SK-N-SH treated with all-trans-retinoic acid at 6 μM for 48 hours (cell line): ENCODE results near the gene GAGE10.
"Not testable (repeated sequence)": the region's sequence is repeated elsewhere in the genome, so short reads cannot be mapped to it uniquely, and the experiment has no call there.

Source experiments
- ARNTL ChIP-seq: fragments of 450-650 bp; formaldehyde crosslinking; IDR thresholded peaks from 2 replicates; pipeline ENCODE4 v1.5.0; 2020; ENCODE audit warnings: low read depth, mild to moderate bottlenecking, moderate library complexity, borderline replicate concordance
- ESRRG ChIP-seq: fragments of 250-450 bp; sonication (Bioruptor Pico); IDR thresholded peaks from 2 replicates; pipeline ENCODE4 v1.6.1; 2021; ENCODE audit warnings: mild to moderate bottlenecking
- RARB ChIP-seq: fragments of 250-450 bp; sonication (Bioruptor Pico); IDR thresholded peaks from 2 replicates; pipeline ENCODE4 v1.8.0; 2021; ENCODE audit warnings: mild to moderate bottlenecking, moderate library complexity
- TOX ChIP-seq: fragments of 250-450 bp; sonication (Bioruptor Pico); IDR thresholded peaks from 2 replicates; pipeline ENCODE4 v1.8.0; 2021; ENCODE audit warnings: mild to moderate bottlenecking, moderate library complexity, borderline replicate concordance
- ZFP30 ChIP-seq: fragments of 450-650 bp; formaldehyde crosslinking; IDR thresholded peaks from 2 replicates; pipeline ENCODE4 v1.5.0; 2022; ENCODE audit warnings: mild to moderate bottlenecking, moderate library complexity
- ZNF565 ChIP-seq: fragments of 450-650 bp; formaldehyde crosslinking; conservative IDR thresholded peaks from 2 replicates; pipeline ENCODE4 v1.5.0; 2020; ENCODE audit warnings: low read depth, mild to moderate bottlenecking, moderate library complexity
- ZNF8 ChIP-seq: fragments of 450-650 bp; formaldehyde crosslinking; IDR thresholded peaks from 2 replicates; pipeline ENCODE4 v1.5.0; 2020; ENCODE audit warnings: mild to moderate bottlenecking, moderate library complexity
- TF ChIP-seq, protein P1 (sequence below): fragments of 250-450 bp; sonication (Bioruptor Pico); IDR thresholded peaks from 2 replicates; pipeline ENCODE4 v1.8.0; 2021; ENCODE audit warnings: low read depth, mild to moderate bottlenecking, moderate library complexity, borderline replicate concordance

GRCh38 chrX:49321737-49322136, 18.3 kb downstream of the GAGE10 start, which contains the start of gene GAGE12J:
- TF ChIP-seq RARB (CRISPR knock-in tag); ESRRG (CRISPR knock-in tag); ZNF8 (CRISPR knock-in tag); ARNTL; ZNF565 (CRISPR knock-in tag); TOX (CRISPR knock-in tag); ZFP30 (CRISPR knock-in tag): not testable (repeated sequence)
- TF ChIP-seq, protein P1, sequence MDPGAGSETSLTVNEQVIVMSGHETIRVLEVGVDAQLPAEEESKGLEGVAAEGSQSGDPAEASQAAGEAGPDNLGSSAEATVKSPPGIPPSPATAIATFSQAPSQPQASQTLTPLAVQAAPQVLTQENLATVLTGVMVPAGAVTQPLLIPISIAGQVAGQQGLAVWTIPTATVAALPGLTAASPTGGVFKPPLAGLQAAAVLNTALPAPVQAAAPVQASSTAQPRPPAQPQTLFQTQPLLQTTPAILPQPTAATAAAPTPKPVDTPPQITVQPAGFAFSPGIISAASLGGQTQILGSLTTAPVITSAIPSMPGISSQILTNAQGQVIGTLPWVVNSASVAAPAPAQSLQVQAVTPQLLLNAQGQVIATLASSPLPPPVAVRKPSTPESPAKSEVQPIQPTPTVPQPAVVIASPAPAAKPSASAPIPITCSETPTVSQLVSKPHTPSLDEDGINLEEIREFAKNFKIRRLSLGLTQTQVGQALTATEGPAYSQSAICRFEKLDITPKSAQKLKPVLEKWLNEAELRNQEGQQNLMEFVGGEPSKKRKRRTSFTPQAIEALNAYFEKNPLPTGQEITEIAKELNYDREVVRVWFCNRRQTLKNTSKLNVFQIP (CRISPR knock-in tag): not testable (repeated sequence)
